SU-DHL-6 (cell line): ENCODE results near the gene STRA8.

Source experiments
- EZH2phosphoT487 ChIP-seq: fragments of 200-600 bp; sonication (generic), shearing (Covaris generic); conservative IDR thresholded peaks from 2 replicates; pipeline ENCODE4 v1.6.1; 2018; ENCODE audit warnings: mild to moderate bottlenecking, antibody characterized with exemption, low read length, moderate library complexity, mixed read lengths
- TF ChIP-seq, protein P1 (sequence below): fragments of 200-600 bp; sonication (generic); IDR thresholded peaks from one replicate; pipeline ENCODE4 v1.5.1; 2017; ENCODE audit warnings: antibody characterized with exemption, mild to moderate bottlenecking, low read length, moderate library complexity; ENCODE audit not compliant: insufficient read depth, poor library complexity, severe bottlenecking

DNA sequence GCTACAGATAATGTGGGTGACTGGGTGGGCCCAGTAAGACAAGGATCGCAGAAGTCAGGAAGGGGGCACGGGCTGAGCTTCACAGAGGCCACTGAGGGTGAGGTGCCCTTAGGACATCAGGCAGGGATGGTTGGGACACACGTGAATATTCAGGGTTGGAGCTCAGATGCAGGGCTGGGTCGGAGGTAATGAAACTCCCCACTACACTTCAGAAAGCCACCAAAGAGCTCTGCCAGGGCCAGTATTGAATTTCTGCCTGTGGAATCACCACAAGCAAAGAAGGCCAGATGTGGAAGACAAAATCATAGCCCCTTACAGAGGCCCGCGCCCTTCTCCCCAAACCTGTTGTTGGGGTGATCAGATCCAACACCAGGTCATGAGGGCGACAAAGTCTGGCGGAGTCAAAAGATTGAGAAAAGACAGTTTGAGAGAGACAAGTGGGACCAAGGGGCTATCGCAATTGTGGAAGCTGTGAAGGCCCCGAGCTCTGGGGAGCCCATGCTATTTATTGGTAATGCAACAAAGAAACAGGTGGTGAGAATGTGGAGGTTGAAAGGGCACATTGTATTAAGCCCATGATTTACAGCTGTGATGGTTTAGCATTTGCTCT is 42.4 kb downstream of the STRA8 start:
- TF ChIP-seq, protein P1, sequence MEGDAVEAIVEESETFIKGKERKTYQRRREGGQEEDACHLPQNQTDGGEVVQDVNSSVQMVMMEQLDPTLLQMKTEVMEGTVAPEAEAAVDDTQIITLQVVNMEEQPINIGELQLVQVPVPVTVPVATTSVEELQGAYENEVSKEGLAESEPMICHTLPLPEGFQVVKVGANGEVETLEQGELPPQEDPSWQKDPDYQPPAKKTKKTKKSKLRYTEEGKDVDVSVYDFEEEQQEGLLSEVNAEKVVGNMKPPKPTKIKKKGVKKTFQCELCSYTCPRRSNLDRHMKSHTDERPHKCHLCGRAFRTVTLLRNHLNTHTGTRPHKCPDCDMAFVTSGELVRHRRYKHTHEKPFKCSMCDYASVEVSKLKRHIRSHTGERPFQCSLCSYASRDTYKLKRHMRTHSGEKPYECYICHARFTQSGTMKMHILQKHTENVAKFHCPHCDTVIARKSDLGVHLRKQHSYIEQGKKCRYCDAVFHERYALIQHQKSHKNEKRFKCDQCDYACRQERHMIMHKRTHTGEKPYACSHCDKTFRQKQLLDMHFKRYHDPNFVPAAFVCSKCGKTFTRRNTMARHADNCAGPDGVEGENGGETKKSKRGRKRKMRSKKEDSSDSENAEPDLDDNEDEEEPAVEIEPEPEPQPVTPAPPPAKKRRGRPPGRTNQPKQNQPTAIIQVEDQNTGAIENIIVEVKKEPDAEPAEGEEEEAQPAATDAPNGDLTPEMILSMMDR, result no peak
- TF ChIP-seq EZH2phosphoT487, result no peak
